Upper lobe of left lung (tissue), 4 donors: ENCODE data around the gene KCNJ6.

Experiments used
- CTCF ChIP-seq, 6 experiments: fragments of 450-650 bp in 4 of 6; fragments of 200-600 bp in 2 of 6; sonication (generic) in 2 of 6; IDR thresholded peaks; one replicate each; pipeline ENCODE4 v1.5.1; 2016 to 2019; ENCODE audit warnings: antibody characterized with exemption in 6 of 6
- EP300 ChIP-seq, 4 donors: sonication (generic); formaldehyde crosslinking; IDR thresholded peaks; one replicate each; pipeline ENCODE4 v1.5.1; 2017; ENCODE audit warnings: antibody characterized with exemption in 4 of 4, control low read depth in 2 of 4
- POLR2A ChIP-seq, 4 donors: fragments of 450-650 bp; IDR thresholded peaks; one replicate each; pipeline ENCODE4 v1.5.1; 2016 to 2017; ENCODE audit warnings: antibody characterized with exemption in 4 of 4, mild to moderate bottlenecking in 2 of 4
- POLR2AphosphoS5 ChIP-seq, 2 donors: sonication (generic); formaldehyde crosslinking; IDR thresholded peaks; one replicate each; pipeline ENCODE4 v1.5.1; 2017; ENCODE audit warnings: antibody characterized with exemption in 2 of 2

DNA sequence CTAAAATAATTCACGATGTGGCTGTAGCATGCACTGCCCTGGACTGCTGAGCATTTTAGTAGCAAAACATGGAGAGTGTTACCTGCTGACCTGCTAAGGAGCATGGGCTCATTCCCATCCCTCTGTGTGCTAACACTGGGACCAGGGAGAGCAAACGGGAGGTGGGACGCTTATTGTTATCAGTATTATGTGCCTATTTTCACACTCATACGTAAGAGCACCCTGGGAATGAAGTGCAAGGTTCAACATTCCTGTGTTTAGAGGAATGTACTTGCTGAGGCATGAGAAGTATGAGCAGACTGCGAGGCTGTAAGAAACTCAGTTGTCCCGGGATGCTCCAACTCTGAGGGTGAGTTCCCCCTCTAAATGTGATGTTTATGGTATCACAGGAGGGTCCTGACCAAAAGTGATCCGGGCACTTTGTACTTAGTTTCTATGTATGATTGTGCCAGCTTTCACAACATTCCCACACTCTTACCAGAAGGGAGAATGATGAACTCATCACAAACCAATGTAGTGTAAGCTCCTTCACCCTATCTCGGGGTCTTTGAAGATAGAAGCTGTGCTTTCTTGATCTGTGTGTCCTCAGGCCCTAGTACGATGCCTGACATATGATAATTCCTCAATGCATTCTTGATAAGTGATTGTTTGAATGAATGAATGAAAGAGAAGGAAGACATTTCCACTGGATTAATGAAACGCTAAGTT lies 164.8 kb downstream of the KCNJ6 start:
- TF ChIP-seq CTCF (IDR thresholded peaks at IDR 0.05), result no peak
- no peak for TF ChIP-seq POLR2A (IDR thresholded peaks at IDR 0.05)
- TF ChIP-seq EP300 (IDR thresholded peaks at IDR 0.05), result no peak
- TF ChIP-seq POLR2AphosphoS5 (IDR thresholded peaks at IDR 0.05), result no peak
